Prostate gland (tissue), 2 donors: ENCODE measurements around the gene RHBDD3. TPM values are rescaled to one million over a fixed set of nuclear protein-coding genes. Genes with fewer than 3 reads are reported as not detected.

ENCODE experiments used
- DNase-seq: peaks from one replicate; pipeline ENCODE4 v3.0.0-alpha.2; 2019; ENCODE audit warnings: low spot score
- H3K27ac ChIP-seq, 2 donors: fragments of 200-600 bp; sonication (generic); 2 replicates each; pipeline ENCODE4 v1.5.1; 2017 to 2019
- H3K27me3 ChIP-seq: fragments of 200-600 bp; sonication (generic); replicated peaks from 2 replicates; pipeline ENCODE4 v1.5.1; 2019; ENCODE audit not compliant: insufficient read depth
- H3K36me3 ChIP-seq, 2 donors: fragments of 200-600 bp; sonication (generic); 1 replicate in 1 of 2; 2 replicates in 1 of 2; pipeline versions ENCODE4 v1.5.1 to v1.8.1; 2017 to 2019
- H3K4me1 ChIP-seq: fragments of 200-600 bp; sonication (generic); replicated peaks from 2 replicates; pipeline ENCODE4 v1.5.1; 2019
- H3K4me3 ChIP-seq, 2 donors: fragments of 200-600 bp; sonication (generic); 2 replicates each; pipeline ENCODE4 v1.5.1; 2017 to 2019
- H3K9me3 ChIP-seq: fragments of 200-600 bp; sonication (generic); 2 replicates; pipeline ENCODE4 v1.5.1; 2017
- POLR2A ChIP-seq: fragments of 450-650 bp; IDR thresholded peaks from one replicate; pipeline ENCODE4 v1.6.1; 2016; ENCODE audit warnings: antibody characterized with exemption, mild to moderate bottlenecking
- POLR2AphosphoS5 ChIP-seq: sonication (generic); formaldehyde crosslinking; IDR thresholded peaks from one replicate; pipeline ENCODE4 v1.6.1; 2017; ENCODE audit warnings: antibody characterized with exemption
- WGBS: methylation state at CpG from one replicate; pipeline ENCODE4 v1.1.5; 2018; 5-methylcytosine and 5-hydroxymethylcytosine counted together
- intact Hi-C: fragments of 100-400 bp; cut with DNase I; formaldehyde crosslinking; loops from one replicate; pipeline ENCODE4 v1.14.2; 2022
- total RNA-seq, 2 donors: library from RNA; depleted of rRNA; stranded (reverse); fragments of >200 nt; gene quantifications; one replicate each; pipeline ENCODE4 v1.1.0, GENCODE V29; 2016
- TF ChIP-seq, protein P1 (sequence below), 4 experiments: fragments of 200-600 bp in 2 of 4; fragments of 450-650 bp in 2 of 4; sonication (generic) in 2 of 4; IDR thresholded peaks; 1 replicate in 3 of 4; 2 replicates in 1 of 4; pipeline ENCODE4 v1.5.1; 2016 to 2019; ENCODE audit warnings: antibody characterized with exemption in 4 of 4, mild to moderate bottlenecking in 2 of 4, moderate library complexity in 2 of 4

The RHBDD3 gene
- total RNA-seq, 2 donors from 2014 or later, result 66.9 to 74.6 TPM

DNA sequence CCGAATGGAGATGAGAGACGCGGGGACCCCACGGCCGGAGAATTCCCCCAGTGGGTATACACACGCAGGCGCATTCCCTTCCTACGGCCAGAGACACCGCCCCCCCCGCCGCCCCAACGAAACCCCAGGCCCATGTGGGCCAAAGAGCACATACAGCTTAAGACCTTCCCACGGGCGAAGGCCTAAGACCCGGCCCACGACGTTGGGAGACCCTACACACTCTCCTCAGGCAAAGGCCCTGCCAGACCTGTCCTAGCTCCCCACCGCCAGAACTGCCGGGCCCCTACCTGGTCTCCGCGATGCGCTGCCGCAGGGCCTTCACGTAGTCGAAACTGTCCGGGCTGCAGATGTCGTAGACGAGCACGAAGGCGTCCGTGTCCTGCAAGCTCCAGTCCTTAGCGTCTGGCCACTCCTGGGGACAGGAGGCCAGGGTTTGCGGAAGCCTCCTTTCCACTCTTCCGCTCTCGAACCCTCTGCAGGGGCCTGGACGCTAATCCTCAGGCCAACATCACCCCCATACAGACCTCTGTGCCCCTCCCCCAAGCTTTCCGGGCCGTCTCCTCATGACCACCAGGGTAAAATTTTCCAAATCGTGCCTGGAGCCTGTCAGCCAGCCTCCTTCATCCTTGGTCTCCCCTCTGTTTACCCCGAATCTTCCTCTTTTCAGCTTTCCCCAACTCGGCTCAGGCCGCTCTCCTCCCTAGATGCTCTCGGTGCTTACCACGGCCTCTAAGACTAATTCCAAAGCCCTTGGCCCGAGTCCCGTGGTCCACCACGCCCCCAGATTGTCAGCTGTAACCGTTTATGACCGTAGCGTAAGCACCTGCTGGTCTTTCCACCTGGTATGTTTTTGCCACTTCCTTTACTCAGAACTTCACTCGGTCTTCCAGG lies 46.0 kb upstream of the RHBDD3 start:
- 19% methylated on average over 51 of the region's 51 CpGs for WGBS
- Histone ChIP-seq H3K9me3 (no peaks in the 10 kb centered on the region), H3K27ac (no peak overlapping the region), H3K27me3 (no peaks in the 10 kb centered on the region), H3K4me1 (peaks cover 25% of the 10 kb centered on the region), H3K36me3 (no peaks in the 10 kb centered on the region), H3K4me3 (no peak overlapping the region)
- TF ChIP-seq POLR2AphosphoS5, result no peak
- TF ChIP-seq, protein P1, sequence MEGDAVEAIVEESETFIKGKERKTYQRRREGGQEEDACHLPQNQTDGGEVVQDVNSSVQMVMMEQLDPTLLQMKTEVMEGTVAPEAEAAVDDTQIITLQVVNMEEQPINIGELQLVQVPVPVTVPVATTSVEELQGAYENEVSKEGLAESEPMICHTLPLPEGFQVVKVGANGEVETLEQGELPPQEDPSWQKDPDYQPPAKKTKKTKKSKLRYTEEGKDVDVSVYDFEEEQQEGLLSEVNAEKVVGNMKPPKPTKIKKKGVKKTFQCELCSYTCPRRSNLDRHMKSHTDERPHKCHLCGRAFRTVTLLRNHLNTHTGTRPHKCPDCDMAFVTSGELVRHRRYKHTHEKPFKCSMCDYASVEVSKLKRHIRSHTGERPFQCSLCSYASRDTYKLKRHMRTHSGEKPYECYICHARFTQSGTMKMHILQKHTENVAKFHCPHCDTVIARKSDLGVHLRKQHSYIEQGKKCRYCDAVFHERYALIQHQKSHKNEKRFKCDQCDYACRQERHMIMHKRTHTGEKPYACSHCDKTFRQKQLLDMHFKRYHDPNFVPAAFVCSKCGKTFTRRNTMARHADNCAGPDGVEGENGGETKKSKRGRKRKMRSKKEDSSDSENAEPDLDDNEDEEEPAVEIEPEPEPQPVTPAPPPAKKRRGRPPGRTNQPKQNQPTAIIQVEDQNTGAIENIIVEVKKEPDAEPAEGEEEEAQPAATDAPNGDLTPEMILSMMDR (IDR thresholded peaks at IDR 0.05), result no peak
- TF ChIP-seq POLR2A, result no peak
- intact Hi-C loops, result no loop called here
- DNase-seq, result no peak

DNA sequence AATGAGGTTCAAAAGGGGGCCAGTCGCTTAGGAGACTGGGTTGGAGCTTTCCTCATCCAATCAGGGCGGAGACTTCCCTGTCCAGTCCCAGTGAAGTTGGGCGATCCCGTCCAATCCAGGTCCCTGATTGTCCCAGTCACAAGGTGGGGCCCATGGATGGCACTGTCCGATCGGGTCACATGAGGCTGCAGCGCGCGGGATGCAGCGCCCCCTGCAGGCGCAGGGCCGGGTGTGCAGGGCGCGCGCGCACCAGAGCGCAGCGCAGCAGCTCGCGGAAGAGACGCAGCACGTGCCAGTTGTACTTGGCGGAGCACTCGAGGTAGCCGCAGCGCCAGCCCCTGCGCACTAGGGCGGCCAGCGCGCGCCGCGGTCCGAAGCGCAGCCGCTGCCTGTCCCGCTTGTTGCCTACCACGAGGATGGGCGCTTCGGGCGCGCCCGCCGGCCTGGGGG lies 45.4 kb upstream of the RHBDD3 start:
- H3K4me1 ChIP-seq, result peaks cover 29% of the 10 kb centered on the region
- no peaks in the 10 kb centered on the region for H3K9me3 ChIP-seq
- TF ChIP-seq POLR2A, result no peak
- TF ChIP-seq, protein P1 (IDR thresholded peaks at IDR 0.05), result peak in 3 of 4 experiments; percentile 45 to 60 (median 57)
- TF ChIP-seq POLR2AphosphoS5, result peak; percentile 7
- no peak for DNase-seq
- no peaks in the 10 kb centered on the region for H3K36me3 ChIP-seq
- H3K4me3 ChIP-seq, result no peak overlapping the region
- intact Hi-C loops, result no loop called here
- no peaks in the 10 kb centered on the region for H3K27me3 ChIP-seq
- no peak overlapping the region for H3K27ac ChIP-seq
- WGBS, result 24% methylated on average over 25 of the region's 44 CpGs

- intact Hi-C loops, result no loop called here
- Histone ChIP-seq H3K9me3 (no peaks in the 10 kb centered on the region), H3K36me3 (no peaks in the 10 kb centered on the region), H3K4me3 (no peak overlapping the region), H3K27me3 (no peaks in the 10 kb centered on the region), H3K27ac (no peak overlapping the region), H3K4me1 (peaks cover 36% of the 10 kb centered on the region)
- DNase-seq, result no peak
- TF ChIP-seq POLR2A (no peak), POLR2AphosphoS5 (no peak)
- TF ChIP-seq, protein P1 (IDR thresholded peaks at IDR 0.05), result no peak
- WGBS, result 90% methylated on average over 25 of the region's 25 CpGs
Measured at GRCh38 chr22:29312218-29313125, 44.7 kb upstream of the RHBDD3 start.

DNA sequence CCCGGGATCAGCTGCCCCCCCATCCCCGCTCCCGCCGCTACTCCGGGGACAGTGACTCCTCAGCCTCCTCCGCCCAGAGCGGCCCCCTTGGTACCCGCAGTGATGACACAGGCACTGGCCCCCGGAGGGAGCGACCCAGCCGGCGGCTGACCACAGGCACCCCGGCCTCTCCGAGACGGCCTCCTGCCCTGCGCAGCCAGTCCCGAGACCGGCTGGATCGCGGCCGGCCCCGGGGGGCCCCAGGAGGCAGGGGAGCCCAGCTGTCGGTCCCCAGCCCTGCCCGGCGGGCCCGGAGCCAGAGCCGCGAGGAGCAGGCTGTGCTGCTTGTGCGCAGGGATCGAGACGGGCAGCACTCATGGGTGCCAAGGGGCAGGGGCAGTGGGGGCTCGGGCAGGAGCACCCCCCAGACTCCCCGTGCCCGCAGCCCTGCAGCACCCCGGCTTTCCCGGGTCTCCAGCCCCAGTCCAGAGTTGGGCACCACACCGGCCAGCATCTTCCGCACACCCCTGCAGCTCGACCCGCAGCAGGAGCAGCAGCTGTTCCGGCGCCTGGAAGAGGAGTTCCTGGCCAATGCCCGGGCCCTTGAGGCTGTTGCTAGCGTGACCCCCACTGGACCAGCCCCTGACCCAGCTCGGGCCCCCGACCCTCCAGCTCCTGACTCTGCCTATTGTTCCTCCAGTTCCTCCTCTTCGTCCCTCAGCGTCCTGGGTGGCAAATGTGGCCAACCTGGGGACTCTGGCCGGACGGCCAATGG lies 43.9 kb upstream of the RHBDD3 start:
- H3K27ac ChIP-seq, result peak overlapping the region; percentile 3 to 58
- no peaks in the 10 kb centered on the region for H3K27me3 ChIP-seq
- peaks cover 37% of the 10 kb centered on the region for H3K4me1 ChIP-seq
- H3K36me3 ChIP-seq, result no peaks in the 10 kb centered on the region
- TF ChIP-seq POLR2AphosphoS5 (no peak), POLR2A (no peak)
- TF ChIP-seq, protein P1 (IDR thresholded peaks at IDR 0.05), result no peak
- H3K9me3 ChIP-seq, result no peaks in the 10 kb centered on the region
- H3K4me3 ChIP-seq, result no peak overlapping the region
- WGBS, result 59% methylated on average over 29 of the region's 50 CpGs
- intact Hi-C loops, result no loop called here
- DNase-seq, result no peak
